ENCODE results near the gene NUDT4. TPM values are rescaled to one million over a fixed set of nuclear protein-coding genes. Genes with fewer than 3 reads are reported as not detected.
"Not testable (repeated sequence)": the region's sequence is repeated elsewhere in the genome, so short reads cannot be mapped to it uniquely, and the experiment has no call there.

The NUDT4 gene
- polyA plus RNA-seq, 1 donor, result 77.9 TPM

DNA sequence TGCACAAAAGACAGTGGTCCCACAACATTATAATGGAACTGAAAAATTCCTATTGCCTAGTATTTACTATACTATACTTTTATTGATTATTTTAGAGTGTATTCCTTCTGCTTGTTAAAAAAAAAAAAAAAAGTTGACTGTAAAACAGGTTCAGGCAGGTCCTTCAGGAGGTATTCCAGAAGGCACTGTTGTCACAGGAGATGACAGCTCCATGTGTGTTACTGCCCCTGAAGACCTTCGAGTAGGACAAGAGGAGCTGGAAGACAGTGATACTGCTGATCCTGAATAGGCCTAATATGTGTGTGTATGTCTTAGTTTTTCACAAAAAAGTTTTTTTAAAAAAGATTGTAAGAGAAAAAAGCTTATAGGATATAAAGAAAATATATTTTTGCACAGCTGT lies 51.7 kb downstream of the NUDT4 start:
- peaks cover 3% of the 10 kb centered on the region for H3K4me1 ChIP-seq (ENCODE audit: control insufficient read depth, insufficient read depth, low read length)
- no peaks in the 10 kb centered on the region for H3K9me3 ChIP-seq (ENCODE audit: control insufficient read depth, low read depth, low read length)
- no peak overlapping the region for H3K27ac ChIP-seq (ENCODE audit: low read length)
- no peaks in the 10 kb centered on the region for H3K27me3 ChIP-seq (ENCODE audit: control insufficient read depth, insufficient read depth, low read length)
- WGBS (ENCODE audit: insufficient coverage, low lambda C conversion rate), result no CpG with 5 or more reads among the region's 1 CpG
- no peaks in the 10 kb centered on the region for H3K36me3 ChIP-seq (ENCODE audit: control insufficient read depth, insufficient read depth, low read length)
- no peak overlapping the region for H3K4me3 ChIP-seq (ENCODE audit: low read length)
- no peak for DNase-seq

DNA sequence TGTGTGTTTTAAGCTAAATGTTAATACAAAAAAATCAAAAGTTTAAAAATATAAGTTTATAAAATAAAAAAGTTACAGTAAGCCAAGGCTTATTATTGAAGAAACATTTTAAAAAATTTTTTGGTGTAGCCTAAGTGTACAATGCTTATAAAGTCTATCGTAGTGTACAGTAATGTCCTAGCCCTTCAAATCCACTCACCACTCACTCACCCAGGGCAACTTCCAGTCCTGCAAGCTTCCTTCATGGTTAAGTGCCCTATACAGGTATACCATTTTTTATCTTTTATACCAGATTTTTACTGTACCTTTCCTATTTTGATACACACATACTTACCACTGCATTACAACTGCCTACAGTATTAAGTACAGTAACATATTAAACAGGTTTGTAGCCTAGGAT lies 52.1 kb downstream of the NUDT4 start:
- no peak overlapping the region for H3K4me3 ChIP-seq (ENCODE audit: low read length)
- no peak overlapping the region for H3K27ac ChIP-seq (ENCODE audit: low read length)
- H3K4me1 ChIP-seq (ENCODE audit: control insufficient read depth, insufficient read depth, low read length), result peaks cover 3% of the 10 kb centered on the region
- no peaks in the 10 kb centered on the region for H3K9me3 ChIP-seq (ENCODE audit: control insufficient read depth, low read depth, low read length)
- DNase-seq, result no peak
- WGBS (ENCODE audit: insufficient coverage, low lambda C conversion rate), result no CpG with 5 or more reads among the region's 1 CpG
- no peaks in the 10 kb centered on the region for H3K36me3 ChIP-seq (ENCODE audit: control insufficient read depth, insufficient read depth, low read length)
- H3K27me3 ChIP-seq (ENCODE audit: control insufficient read depth, insufficient read depth, low read length), result no peaks in the 10 kb centered on the region

DNA sequence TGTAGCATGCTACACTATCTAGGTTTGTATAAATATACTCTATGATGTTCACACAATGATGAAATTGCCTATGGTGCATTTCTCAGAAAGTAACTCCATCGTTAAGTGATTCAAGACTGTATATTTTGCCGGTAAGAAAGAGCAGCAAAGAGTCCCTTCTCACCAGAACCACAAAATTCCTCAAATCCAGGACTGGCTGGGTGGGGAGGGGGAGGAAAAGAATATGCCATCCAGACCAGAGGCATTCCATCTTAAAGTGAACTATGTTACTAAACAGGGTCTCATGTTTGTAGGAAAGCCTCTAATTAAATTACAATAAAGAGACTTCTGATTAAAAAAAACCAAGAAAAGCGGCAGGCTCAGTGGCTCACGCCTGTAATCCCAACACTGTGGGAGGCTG lies 52.6 kb downstream of the NUDT4 start:
- no peak for DNase-seq
- Histone ChIP-seq H3K27me3 (ENCODE audit: control insufficient read depth, insufficient read depth, low read length) (no peaks in the 10 kb centered on the region), H3K9me3 (ENCODE audit: control insufficient read depth, low read depth, low read length) (no peaks in the 10 kb centered on the region), H3K4me1 (ENCODE audit: control insufficient read depth, insufficient read depth, low read length) (peaks cover 3% of the 10 kb centered on the region), H3K4me3 (ENCODE audit: low read length) (no peak overlapping the region), H3K27ac (ENCODE audit: low read length) (no peak overlapping the region), H3K36me3 (ENCODE audit: control insufficient read depth, insufficient read depth, low read length) (no peaks in the 10 kb centered on the region)
- 80% methylated on average over 1 of the region's 4 CpGs for WGBS (ENCODE audit: insufficient coverage, low lambda C conversion rate)

DNA sequence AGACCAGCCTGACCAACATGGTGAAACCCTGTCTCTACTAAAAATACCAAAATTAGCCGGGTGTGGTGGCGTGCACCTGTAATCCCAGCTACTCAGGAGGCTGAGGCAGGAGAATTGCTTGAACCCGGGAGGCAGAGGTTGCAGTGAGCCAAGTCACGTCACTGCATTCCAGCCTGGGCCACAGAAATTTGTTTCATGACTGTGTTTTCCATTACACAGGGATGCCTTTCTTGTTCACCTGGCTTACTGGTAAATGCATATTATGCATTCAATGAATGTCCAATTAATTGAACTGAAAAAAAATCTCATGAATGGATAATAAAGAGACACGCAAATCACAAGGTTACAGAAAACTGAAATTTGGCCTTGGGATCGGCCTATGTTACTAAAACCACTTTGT lies 54.3 kb downstream of the NUDT4 start:
- H3K4me3 ChIP-seq (ENCODE audit: low read length); H3K4me1 ChIP-seq (ENCODE audit: control insufficient read depth, insufficient read depth, low read length); H3K27ac ChIP-seq (ENCODE audit: low read length); H3K9me3 ChIP-seq (ENCODE audit: control insufficient read depth, low read depth, low read length); H3K36me3 ChIP-seq (ENCODE audit: control insufficient read depth, insufficient read depth, low read length); H3K27me3 ChIP-seq (ENCODE audit: control insufficient read depth, insufficient read depth, low read length); DNase-seq: not testable (repeated sequence)
- WGBS (ENCODE audit: insufficient coverage, low lambda C conversion rate), result 94% methylated on average over 2 of the region's 6 CpGs

DNA sequence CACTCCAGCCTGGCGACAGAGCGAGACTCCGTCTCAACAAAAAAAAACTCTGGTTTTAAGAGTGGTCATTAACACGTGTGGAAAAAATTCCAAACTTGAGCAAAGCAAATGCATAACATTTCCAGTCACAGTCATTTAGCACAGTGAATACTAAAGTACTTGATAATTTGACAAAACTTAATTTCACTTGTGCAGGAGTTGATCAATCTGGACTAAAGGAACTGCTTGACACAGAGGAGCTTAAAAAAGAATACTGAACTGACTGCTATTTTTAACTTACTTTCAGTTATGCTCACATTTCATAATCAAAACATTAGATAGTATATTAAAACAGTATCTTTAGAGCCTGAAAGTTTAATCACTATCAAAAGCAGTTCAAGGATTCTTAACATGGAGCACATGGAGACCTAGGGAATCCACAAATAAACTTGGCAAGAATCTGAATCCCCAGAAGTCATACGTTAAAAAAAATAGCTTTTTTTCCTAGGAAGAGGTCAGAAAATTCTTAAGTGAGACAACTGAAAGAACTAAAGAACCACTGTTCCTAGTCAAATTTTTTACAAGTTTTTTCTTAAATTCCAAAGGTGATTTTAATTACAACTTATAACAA lies 56.6 kb downstream of the NUDT4 start:
- no peaks in the 10 kb centered on the region for H3K27me3 ChIP-seq (ENCODE audit: control insufficient read depth, insufficient read depth, low read length)
- DNase-seq, result no peak
- H3K4me1 ChIP-seq (ENCODE audit: control insufficient read depth, insufficient read depth, low read length), result peaks cover 1% of the 10 kb centered on the region
- no peak overlapping the region for H3K27ac ChIP-seq (ENCODE audit: low read length)
- no peaks in the 10 kb centered on the region for H3K9me3 ChIP-seq (ENCODE audit: control insufficient read depth, low read depth, low read length)
- H3K4me3 ChIP-seq (ENCODE audit: low read length), result no peak overlapping the region
- H3K36me3 ChIP-seq (ENCODE audit: control insufficient read depth, insufficient read depth, low read length), result no peaks in the 10 kb centered on the region
- WGBS (ENCODE audit: insufficient coverage, low lambda C conversion rate), result 67% methylated on average over 1 of the region's 5 CpGs

DNA sequence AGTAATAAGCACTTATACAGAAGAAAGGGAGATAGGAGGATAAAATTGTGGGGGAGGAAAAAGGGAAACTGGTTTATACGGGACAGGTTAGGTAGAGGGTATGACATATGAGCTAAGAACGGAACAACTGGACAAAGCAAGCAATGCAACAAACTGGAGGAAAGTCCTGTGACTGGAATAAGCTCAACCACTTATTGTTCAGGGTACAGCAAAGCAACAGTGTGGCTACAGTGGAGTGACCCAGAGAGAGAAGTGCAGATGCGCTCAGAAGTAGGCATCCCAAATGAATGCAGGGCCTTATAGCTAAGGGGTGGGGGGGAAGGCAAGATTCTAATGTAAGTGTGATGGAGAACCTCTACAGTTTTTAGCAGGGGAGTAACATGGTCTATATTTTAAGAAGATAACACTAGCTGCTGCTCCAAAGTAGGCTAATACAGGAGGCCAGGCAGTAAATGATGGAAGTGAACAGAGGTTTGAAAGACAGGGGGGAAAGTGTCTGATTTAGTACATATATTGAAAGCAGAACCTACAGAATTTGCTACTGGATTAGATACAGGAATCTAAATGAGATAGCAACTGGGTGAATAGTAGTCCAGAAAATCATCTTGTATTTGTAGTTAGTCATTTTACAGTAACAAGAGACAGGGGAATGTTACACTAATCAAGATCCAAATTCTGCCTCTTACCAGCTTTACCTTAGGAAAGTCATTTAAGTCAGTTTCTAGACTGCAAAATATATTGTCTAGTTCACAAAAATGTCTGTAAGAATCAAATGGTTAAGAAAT lies 60.7 kb downstream of the NUDT4 start:
- H3K4me1 ChIP-seq (ENCODE audit: control insufficient read depth, insufficient read depth, low read length), result peaks cover 14% of the 10 kb centered on the region

DNA sequence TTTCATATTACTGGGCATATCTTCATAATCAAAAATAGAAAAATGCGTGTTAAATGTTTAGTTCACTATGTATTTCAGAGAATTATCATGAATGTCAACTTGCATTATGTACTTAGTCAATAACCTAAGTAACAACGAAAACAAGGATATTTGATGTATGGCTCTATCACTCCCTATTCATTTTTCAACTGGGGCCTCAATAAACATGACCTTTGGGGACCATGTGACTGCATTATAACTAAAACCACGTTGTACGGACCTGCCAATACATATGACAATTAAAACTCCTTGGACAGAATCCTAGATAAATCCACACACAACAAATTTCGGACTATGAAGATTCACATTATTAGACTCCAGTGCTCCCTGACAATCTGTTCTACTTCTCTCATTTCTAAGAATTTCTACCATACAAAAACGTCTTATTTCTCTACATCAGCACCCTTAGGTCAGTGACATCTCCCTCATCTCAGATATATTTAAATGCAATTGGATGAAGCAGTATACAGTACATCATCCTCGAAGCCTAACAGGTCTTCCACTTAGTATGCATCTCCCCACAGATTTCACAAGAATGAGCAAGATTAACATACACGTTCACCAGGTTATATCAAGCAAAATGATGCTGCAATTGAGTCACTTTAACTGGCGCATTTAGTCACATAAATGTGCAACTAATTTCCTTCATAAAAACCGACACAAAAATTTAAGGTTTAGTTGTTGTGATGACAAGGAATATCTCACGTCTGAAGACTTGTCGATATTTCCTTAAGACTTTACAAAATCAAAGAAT lies 62.5 kb downstream of the NUDT4 start:
- Histone ChIP-seq H3K4me1 (ENCODE audit: control insufficient read depth, insufficient read depth, low read length) (peaks cover 14% of the 10 kb centered on the region), H3K9me3 (ENCODE audit: control insufficient read depth, low read depth, low read length) (no peaks in the 10 kb centered on the region), H3K27me3 (ENCODE audit: control insufficient read depth, insufficient read depth, low read length) (no peaks in the 10 kb centered on the region), H3K4me3 (ENCODE audit: low read length) (peak overlapping the region; percentile 76), H3K27ac (ENCODE audit: low read length) (no peak overlapping the region), H3K36me3 (ENCODE audit: control insufficient read depth, insufficient read depth, low read length) (no peaks in the 10 kb centered on the region)
- 13% methylated on average over 5 of the region's 12 CpGs for WGBS (ENCODE audit: insufficient coverage, low lambda C conversion rate)
- peak in 1 of 2 donors; percentile 19 for DNase-seq

More for the DNA sequence above, 60.7 kb downstream of the NUDT4 start:
- DNase-seq, result no peak
- H3K4me3 ChIP-seq (ENCODE audit: low read length), result no peak overlapping the region
- 67% methylated on average over 1 of the region's 3 CpGs for WGBS (ENCODE audit: insufficient coverage, low lambda C conversion rate)
- no peaks in the 10 kb centered on the region for H3K36me3 ChIP-seq (ENCODE audit: control insufficient read depth, insufficient read depth, low read length)
- no peaks in the 10 kb centered on the region for H3K27me3 ChIP-seq (ENCODE audit: control insufficient read depth, insufficient read depth, low read length)
- no peaks in the 10 kb centered on the region for H3K9me3 ChIP-seq (ENCODE audit: control insufficient read depth, low read depth, low read length)
- no peak overlapping the region for H3K27ac ChIP-seq (ENCODE audit: low read length)

DNA sequence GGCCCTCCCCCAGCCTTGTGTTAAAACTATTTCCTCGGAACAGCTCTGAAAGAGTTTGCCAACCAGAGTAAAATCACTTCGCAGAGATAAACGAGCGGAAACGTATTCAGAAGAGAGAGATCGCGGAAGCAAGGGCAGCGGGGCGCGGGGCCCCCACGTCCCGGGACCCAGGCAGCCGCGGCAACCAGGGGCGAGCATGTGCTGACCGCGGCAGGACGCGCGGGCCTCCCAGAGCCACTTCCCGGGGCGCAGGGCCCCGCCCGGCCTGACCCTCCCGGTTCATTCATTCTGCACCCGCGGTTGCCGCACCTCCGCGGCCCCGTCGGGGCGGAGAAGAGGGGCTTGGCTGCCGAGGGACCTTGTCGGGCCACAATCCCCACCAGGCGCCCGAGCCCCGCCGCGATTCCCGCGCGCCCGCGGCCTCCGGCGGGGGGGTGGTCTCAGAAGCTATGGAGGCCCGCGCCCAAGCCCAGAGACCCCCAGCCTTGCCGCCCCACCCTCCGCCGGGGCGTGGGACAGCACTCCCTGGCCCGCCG lies 63.4 kb downstream of the NUDT4 start:
- Histone ChIP-seq H3K27ac (ENCODE audit: low read length) (peak overlapping the region; percentile 90), H3K27me3 (ENCODE audit: control insufficient read depth, insufficient read depth, low read length) (no peaks in the 10 kb centered on the region), H3K36me3 (ENCODE audit: control insufficient read depth, insufficient read depth, low read length) (no peaks in the 10 kb centered on the region), H3K9me3 (ENCODE audit: control insufficient read depth, low read depth, low read length) (no peaks in the 10 kb centered on the region), H3K4me3 (ENCODE audit: low read length) (peak overlapping the region; percentile 76), H3K4me1 (ENCODE audit: control insufficient read depth, insufficient read depth, low read length) (peaks cover 14% of the 10 kb centered on the region)
- WGBS (ENCODE audit: insufficient coverage, low lambda C conversion rate), result no CpG with 5 or more reads among the region's 55 CpGs
- peak; percentile 32 to 51 for DNase-seq

DNA sequence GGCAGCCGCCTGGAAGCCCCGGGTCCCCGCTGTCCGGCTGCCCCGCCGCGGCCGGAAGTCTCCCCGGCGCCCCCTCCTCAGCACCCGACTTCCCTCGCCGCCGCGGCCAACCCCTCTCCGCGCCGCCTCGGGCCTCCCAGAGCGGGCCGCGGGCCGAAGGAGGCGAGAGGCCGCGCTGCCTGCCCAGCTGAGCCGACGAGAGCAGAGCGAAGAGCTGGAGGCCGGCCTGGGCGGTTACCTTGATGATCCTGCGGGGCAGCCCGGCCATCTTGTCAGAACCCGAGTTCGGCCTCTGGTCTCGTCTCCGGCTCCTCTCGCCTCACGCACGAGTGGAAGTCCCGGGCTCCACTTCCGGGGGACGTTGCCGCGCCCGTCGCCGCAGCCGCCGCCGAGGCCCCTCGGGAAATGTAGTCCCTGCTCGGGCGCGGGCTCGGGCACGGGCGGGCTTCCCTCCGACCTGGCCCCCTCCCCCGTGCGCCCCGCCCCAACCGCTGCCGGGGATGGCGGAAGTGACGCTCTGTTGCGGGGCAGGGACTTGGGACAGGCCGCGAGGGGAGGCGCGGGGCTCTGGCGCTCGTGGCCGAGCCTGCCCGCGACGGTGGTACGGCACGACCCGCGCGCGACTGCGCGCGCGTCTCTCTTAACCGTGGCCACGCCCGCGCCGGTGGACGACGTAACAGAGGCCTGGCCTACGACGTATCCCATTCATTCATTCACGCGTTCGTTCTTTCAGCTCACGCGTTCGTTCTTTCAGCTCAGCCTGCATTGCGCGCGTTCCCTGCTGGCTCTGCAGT lies 64.1 kb downstream of the NUDT4 start, which contains the start of gene UBE2N:
UBE2N (minus strand) TSS at position 331 of the 794 bp plus-strand sequence; CDS start at position 268, 63 bp downstream.
- DNase-seq, result peak; percentile 95 to 98
- no peaks in the 10 kb centered on the region for H3K27me3 ChIP-seq (ENCODE audit: control insufficient read depth, insufficient read depth, low read length)
- no peaks in the 10 kb centered on the region for H3K36me3 ChIP-seq (ENCODE audit: control insufficient read depth, insufficient read depth, low read length)
- peak within 1 kb of the TSS; percentile 76 for H3K4me3 ChIP-seq (ENCODE audit: low read length)
- no peaks in the 10 kb centered on the region for H3K9me3 ChIP-seq (ENCODE audit: control insufficient read depth, low read depth, low read length)
- peak within 1 kb of the TSS; percentile 90 for H3K27ac ChIP-seq (ENCODE audit: low read length)
- peaks cover 14% of the 10 kb centered on the region for H3K4me1 ChIP-seq (ENCODE audit: control insufficient read depth, insufficient read depth, low read length)
- WGBS (ENCODE audit: insufficient coverage, low lambda C conversion rate), result no CpG with 5 or more reads among the region's 105 CpGs

Measured in large intestine (tissue), 3 donors.